Muscle layer of colon (tissue), 2 donors: Measurements from ENCODE around the gene UQCC3.

Source experiments
- H3K27ac ChIP-seq: one replicate; pipeline ENCODE4 v1.7.0; 2013; ENCODE audit warnings: low read depth, mild to moderate bottlenecking, low read length, moderate library complexity
- H3K27me3 ChIP-seq, 2 donors: one replicate each; pipeline ENCODE4 v1.7.0; 2013; ENCODE audit warnings: low read length in 2 of 2, mild to moderate bottlenecking in 2 of 2; ENCODE audit not compliant: insufficient read depth in 2 of 2, control insufficient read depth in 1 of 2
- H3K36me3 ChIP-seq: one replicate; pipeline ENCODE4 v1.7.0; 2013; ENCODE audit warnings: mild to moderate bottlenecking, low read length; ENCODE audit not compliant: insufficient read depth
- H3K4me1 ChIP-seq: one replicate; pipeline ENCODE4 v1.7.0; 2013; ENCODE audit warnings: mild to moderate bottlenecking, low read length; ENCODE audit not compliant: insufficient read depth
- H3K4me3 ChIP-seq, 2 donors: one replicate each; pipeline ENCODE4 v1.7.0; 2013; ENCODE audit warnings: low read length in 2 of 2, low read depth in 1 of 2, mild to moderate bottlenecking in 1 of 2, moderate library complexity in 1 of 2
- H3K9ac ChIP-seq: one replicate; pipeline ENCODE4 v1.7.0; 2013; ENCODE audit warnings: low read length
- H3K9me3 ChIP-seq: one replicate; pipeline ENCODE4 v1.7.0; 2013; ENCODE audit warnings: mild to moderate bottlenecking, low read length
- donor health status: abdominal sarcoma.
- donor health status: Adenocarcinoma of cecum.

UQCC3 gene

GRCh38 chr11:62671608-62672389 is at the start of gene UQCC3, which contains the start of gene LBHD1:
Gene UQCC3, plus strand, starts transcription at chr11:62671673. Its CDS starts 73 bp downstream, at chr11:62671746.
Gene LBHD1, minus strand, starts transcription at chr11:62672267. Its CDS starts 2,236 bp downstream, at chr11:62670031.
- Histone ChIP-seq H3K27ac (peak within 1 kb of the TSS; percentile 94), H3K9ac (peak within 1 kb of the TSS; percentile 62), H3K4me3 (peak within 1 kb of the TSS; percentile 43 to 64), H3K36me3 (peaks cover 15% of the 10 kb centered on the region), H3K27me3 (no peaks in the 10 kb centered on the region), H3K9me3 (no peaks in the 10 kb centered on the region), H3K4me1 (peaks cover 24% of the 10 kb centered on the region)

GRCh38 chr11:62622476-62623089 is 48.9 kb upstream of the UQCC3 start:
- peak overlapping the region; percentile 88 for H3K27ac ChIP-seq
- H3K9ac ChIP-seq, result peak overlapping the region; percentile 13
- peak overlapping the region in 1 of 2 donors; percentile 73 for H3K4me3 ChIP-seq
- H3K36me3 ChIP-seq, result peaks cover 27% of the 10 kb centered on the region
- peaks cover 16% of the 10 kb centered on the region for H3K4me1 ChIP-seq
- no peaks in the 10 kb centered on the region for H3K9me3 ChIP-seq
- no peaks in the 10 kb centered on the region for H3K27me3 ChIP-seq

- Histone ChIP-seq H3K27ac (no peak overlapping the region), H3K9me3 (no peaks in the 10 kb centered on the region), H3K4me1 (peaks cover 7% of the 10 kb centered on the region), H3K36me3 (peaks cover 72% of the 10 kb centered on the region), H3K27me3 (no peaks in the 10 kb centered on the region), H3K4me3 (no peak overlapping the region), H3K9ac (no peak overlapping the region)
Observed at GRCh38 chr11:62627713-62628112, 43.8 kb upstream of the UQCC3 start.

- no peak overlapping the region for H3K9ac ChIP-seq
Observed at GRCh38 chr11:62632492-62632891, 39.0 kb upstream of the UQCC3 start.

GRCh38 chr11:62644220-62644619 is 27.3 kb upstream of the UQCC3 start:
- H3K4me3 ChIP-seq, result no peak overlapping the region
- H3K27me3 ChIP-seq, result no peaks in the 10 kb centered on the region
- H3K36me3 ChIP-seq, result peaks cover 34% of the 10 kb centered on the region
- H3K4me1 ChIP-seq, result peaks cover 18% of the 10 kb centered on the region
- no peak overlapping the region for H3K9ac ChIP-seq
- H3K9me3 ChIP-seq, result no peaks in the 10 kb centered on the region
- no peak overlapping the region for H3K27ac ChIP-seq

More at GRCh38 chr11:62632492-62632891, 39.0 kb upstream of the UQCC3 start:
- Histone ChIP-seq H3K4me3 (no peak overlapping the region), H3K36me3 (peaks cover 69% of the 10 kb centered on the region), H3K9me3 (no peaks in the 10 kb centered on the region), H3K4me1 (peaks cover 8% of the 10 kb centered on the region), H3K27me3 (no peaks in the 10 kb centered on the region), H3K27ac (no peak overlapping the region)

- peak overlapping the region; percentile 71 to 80 for H3K4me3 ChIP-seq
- H3K27ac ChIP-seq, result peak overlapping the region; percentile 64
- peak overlapping the region; percentile 62 for H3K9ac ChIP-seq
- H3K4me1 ChIP-seq, result peaks cover 18% of the 10 kb centered on the region
- peaks cover 32% of the 10 kb centered on the region for H3K36me3 ChIP-seq
- H3K27me3 ChIP-seq, result no peaks in the 10 kb centered on the region
- no peaks in the 10 kb centered on the region for H3K9me3 ChIP-seq
Observed at GRCh38 chr11:62645671-62645945, 25.9 kb upstream of the UQCC3 start.

- peaks cover 32% of the 10 kb centered on the region for H3K36me3 ChIP-seq
- peaks cover 18% of the 10 kb centered on the region for H3K4me1 ChIP-seq
- H3K4me3 ChIP-seq, result peak within 1 kb of the TSS; percentile 71 to 80
- H3K27me3 ChIP-seq, result no peaks in the 10 kb centered on the region
- H3K9ac ChIP-seq, result peak within 1 kb of the TSS; percentile 62
- no peaks in the 10 kb centered on the region for H3K9me3 ChIP-seq
- H3K27ac ChIP-seq, result peak within 1 kb of the TSS; percentile 66
Observed at GRCh38 chr11:62645946-62646824, 25.3 kb upstream of the UQCC3 start, which contains the start of gene GANAB. Gene GANAB, minus strand, starts transcription at chr11:62646613. Its CDS starts 14 bp downstream, at chr11:62646599.

- peak overlapping the region; percentile 66 for H3K27ac ChIP-seq
- peaks cover 32% of the 10 kb centered on the region for H3K36me3 ChIP-seq
Observed at GRCh38 chr11:62646825-62647608, 24.5 kb upstream of the UQCC3 start.

GRCh38 chr11:62647609-62648005 is 23.9 kb upstream of the UQCC3 start:
- no peak overlapping the region for H3K27ac ChIP-seq
- no peak overlapping the region for H3K9ac ChIP-seq

More at GRCh38 chr11:62646825-62647608, 24.5 kb upstream of the UQCC3 start:
- Histone ChIP-seq H3K27me3 (no peaks in the 10 kb centered on the region), H3K9ac (no peak overlapping the region), H3K4me1 (peaks cover 26% of the 10 kb centered on the region), H3K4me3 (peak overlapping the region in 1 of 2 donors; percentile 41), H3K9me3 (no peaks in the 10 kb centered on the region)

GRCh38 chr11:62648185-62648966 is 23.1 kb upstream of the UQCC3 start:
- no peak overlapping the region for H3K4me3 ChIP-seq
- H3K4me1 ChIP-seq, result peaks cover 32% of the 10 kb centered on the region
- H3K36me3 ChIP-seq, result peaks cover 27% of the 10 kb centered on the region
- H3K27me3 ChIP-seq, result no peaks in the 10 kb centered on the region
- H3K9me3 ChIP-seq, result no peaks in the 10 kb centered on the region
- no peak overlapping the region for H3K9ac ChIP-seq
- H3K27ac ChIP-seq, result no peak overlapping the region

More at GRCh38 chr11:62647609-62648005, 23.9 kb upstream of the UQCC3 start:
- no peak overlapping the region for H3K4me3 ChIP-seq
- H3K9me3 ChIP-seq, result no peaks in the 10 kb centered on the region
- peaks cover 32% of the 10 kb centered on the region for H3K36me3 ChIP-seq
- H3K27me3 ChIP-seq, result no peaks in the 10 kb centered on the region
- peaks cover 31% of the 10 kb centered on the region for H3K4me1 ChIP-seq
